SU-DHL-6 (cell line): ENCODE data around the gene MCUR1.

Experiments
- H2AFZ ChIP-seq: fragments of 200-600 bp; sonication (generic); 2 replicates; pipeline ENCODE4 v1.6.1; 2014; ENCODE audit warnings: low read depth, mild to moderate bottlenecking, moderate library complexity, mixed read lengths, antibody characterized with exemption, low read length; ENCODE audit not compliant: severe bottlenecking
- H3F3A ChIP-seq: fragments of 200-600 bp; shearing (Covaris generic); 2 replicates; pipeline ENCODE4 v1.6.0; 2016; ENCODE audit warnings: antibody characterized with exemption, mild to moderate bottlenecking; ENCODE audit not compliant: insufficient read depth
- H3K27ac ChIP-seq: fragments of 200-600 bp; sonication (generic); 2 replicates; pipeline ENCODE4 v1.5.1; 2016; ENCODE audit warnings: low read depth, mild to moderate bottlenecking, low read length, moderate library complexity, mixed read lengths
- H3K27me3 ChIP-seq: fragments of 200-600 bp; sonication (generic), shearing (Covaris generic); 2 replicates; pipeline ENCODE4 v1.6.0; 2014; ENCODE audit warnings: mild to moderate bottlenecking, low read length
- H3K36me3 ChIP-seq: fragments of 200-600 bp; sonication (generic); 2 replicates; pipeline ENCODE4 v1.6.1; 2014; ENCODE audit warnings: mild to moderate bottlenecking, low read length, mixed read lengths
- H3K4me2 ChIP-seq: fragments of 300-600, 200-600 bp; shearing (Covaris generic), sonication (generic); 2 replicates; pipeline ENCODE4 v1.6.0; 2014; ENCODE audit warnings: low read length, low read depth, mild to moderate bottlenecking; ENCODE audit not compliant: poor library complexity, severe bottlenecking
- H3K4me3 ChIP-seq: fragments of 200-600 bp; sonication (generic); 2 replicates; pipeline ENCODE4 v1.5.1; 2014; ENCODE audit warnings: antibody characterized with exemption, low read length, mild to moderate bottlenecking, mixed read lengths; ENCODE audit not compliant: insufficient read depth, poor library complexity, severe bottlenecking
- H3K79me2 ChIP-seq: fragments of 200-600 bp; sonication (generic); 2 replicates; pipeline ENCODE4 v1.6.1; 2014; ENCODE audit warnings: mild to moderate bottlenecking, low read length, moderate library complexity; ENCODE audit not compliant: insufficient read depth
- H3K9ac ChIP-seq: fragments of 200-600 bp; sonication (generic); 2 replicates; pipeline ENCODE4 v1.7.0; 2014; ENCODE audit warnings: mild to moderate bottlenecking, low read length
- H3K9me2 ChIP-seq: fragments of 200-600 bp; sonication (generic); replicated peaks from 2 replicates; pipeline ENCODE4 v1.6.1; 2014; ENCODE audit warnings: low read length; ENCODE audit not compliant: insufficient read depth
- H3K9me3 ChIP-seq: fragments of 200-600 bp; sonication (generic); 2 replicates; pipeline ENCODE4 v1.6.1; 2014; ENCODE audit warnings: low read length, mixed read lengths; ENCODE audit not compliant: insufficient read depth
- H4K20me1 ChIP-seq: fragments of 200-600 bp; sonication (generic); 2 replicates; pipeline ENCODE4 v1.6.1; 2014; ENCODE audit warnings: low read depth, mild to moderate bottlenecking, antibody characterized with exemption, low read length, moderate library complexity, mixed read lengths
- CTCF ChIP-seq: fragments of 200-600 bp; sonication (generic); IDR thresholded peaks from one replicate; pipeline ENCODE4 v1.5.1; 2017; ENCODE audit warnings: antibody characterized with exemption, mild to moderate bottlenecking, low read length, moderate library complexity; ENCODE audit not compliant: insufficient read depth, poor library complexity, severe bottlenecking
- EZH2phosphoT487 ChIP-seq: fragments of 200-600 bp; sonication (generic), shearing (Covaris generic); conservative IDR thresholded peaks from 2 replicates; pipeline ENCODE4 v1.6.1; 2018; ENCODE audit warnings: mild to moderate bottlenecking, antibody characterized with exemption, low read length, moderate library complexity, mixed read lengths

The MCUR1 gene

GRCh38 chr6:13760307-13761304 lies 53.8 kb downstream of the MCUR1 start:
- no peaks in the 10 kb centered on the region for H3K36me3 ChIP-seq
- H3K79me2 ChIP-seq: no peaks in the 10 kb centered on the region
- H2AFZ ChIP-seq: no peak overlapping the region
- H3K4me2 ChIP-seq: no peak overlapping the region
- H3F3A ChIP-seq: no peaks in the 10 kb centered on the region
- no peaks in the 10 kb centered on the region for H3K9me3 ChIP-seq
- no peak overlapping the region for H3K9ac ChIP-seq
- TF ChIP-seq EZH2phosphoT487: no peak
- no peak for TF ChIP-seq CTCF
- no peak overlapping the region for H3K4me3 ChIP-seq
- no peaks in the 10 kb centered on the region for H4K20me1 ChIP-seq
- no peak overlapping the region for H3K27ac ChIP-seq
- no peaks in the 10 kb centered on the region for H3K27me3 ChIP-seq
- no peaks in the 10 kb centered on the region for H3K9me2 ChIP-seq

- H3K79me2 ChIP-seq: no peaks in the 10 kb centered on the region
- no peaks in the 10 kb centered on the region for H3K9me2 ChIP-seq
- H3K4me2 ChIP-seq: no peak overlapping the region
- H3K36me3 ChIP-seq: no peaks in the 10 kb centered on the region
- no peaks in the 10 kb centered on the region for H3K9me3 ChIP-seq
- H4K20me1 ChIP-seq: no peaks in the 10 kb centered on the region
- TF ChIP-seq EZH2phosphoT487 (no peak), CTCF (no peak)
- no peaks in the 10 kb centered on the region for H3F3A ChIP-seq
- no peak overlapping the region for H3K27ac ChIP-seq
- H3K9ac ChIP-seq: no peak overlapping the region
- H3K4me3 ChIP-seq: no peak overlapping the region
- no peaks in the 10 kb centered on the region for H3K27me3 ChIP-seq
- H2AFZ ChIP-seq: no peak overlapping the region
Measured at GRCh38 chr6:13759025-13759424, 55.3 kb downstream of the MCUR1 start.

- no peak for TF ChIP-seq EZH2phosphoT487
- TF ChIP-seq CTCF: no peak
- no peaks in the 10 kb centered on the region for H3K27me3 ChIP-seq
- no peak overlapping the region for H3K4me2 ChIP-seq
- no peaks in the 10 kb centered on the region for H3K79me2 ChIP-seq
- no peak overlapping the region for H3K27ac ChIP-seq
- no peak overlapping the region for H2AFZ ChIP-seq
- H3K9me3 ChIP-seq: no peaks in the 10 kb centered on the region
- no peaks in the 10 kb centered on the region for H3K36me3 ChIP-seq
- H3K9ac ChIP-seq: no peak overlapping the region
- H3F3A ChIP-seq: no peaks in the 10 kb centered on the region
- H4K20me1 ChIP-seq: no peaks in the 10 kb centered on the region
- no peak overlapping the region for H3K4me3 ChIP-seq
- no peaks in the 10 kb centered on the region for H3K9me2 ChIP-seq
Measured at GRCh38 chr6:13754644-13755043, 59.7 kb downstream of the MCUR1 start.
